DOHH2 (cell line): ENCODE measurements around the gene RASAL2.

ENCODE experiments used
- H3F3A ChIP-seq: fragments of 200-600 bp; sonication (generic), shearing (Covaris generic); 2 replicates; pipeline ENCODE4 v1.6.0; 2016; ENCODE audit warnings: antibody characterized with exemption, mild to moderate bottlenecking; ENCODE audit not compliant: control insufficient read depth, insufficient read depth
- H3K27ac ChIP-seq: fragments of 200-600 bp; sonication (generic); 2 replicates; pipeline ENCODE4 v1.5.1; 2014; ENCODE audit warnings: low read depth, mild to moderate bottlenecking, low read length, moderate library complexity
- H3K27me3 ChIP-seq: fragments of 200-600 bp; sonication (generic); 2 replicates; pipeline ENCODE4 v1.6.1; 2014; ENCODE audit warnings: mild to moderate bottlenecking, low read length, mixed read lengths; ENCODE audit not compliant: control insufficient read depth
- H3K36me3 ChIP-seq: fragments of 200-600 bp; sonication (generic); 2 replicates; pipeline ENCODE4 v1.6.1; 2014; ENCODE audit warnings: mild to moderate bottlenecking, low read length, moderate library complexity, mixed read lengths; ENCODE audit not compliant: control insufficient read depth
- H3K4me1 ChIP-seq: fragments of 200-600 bp; sonication (generic); 2 replicates; pipeline ENCODE4 v1.6.1; 2014; ENCODE audit warnings: mild to moderate bottlenecking, low read length, mixed read lengths; ENCODE audit not compliant: control insufficient read depth
- H3K4me2 ChIP-seq: fragments of 200-600 bp; sonication (generic); 2 replicates; pipeline ENCODE4 v1.6.0; 2014; ENCODE audit warnings: mild to moderate bottlenecking, low read length, moderate library complexity
- H3K4me3 ChIP-seq: fragments of 200-600 bp; sonication (generic); 2 replicates; pipeline ENCODE4 v1.5.1; 2014; ENCODE audit warnings: mild to moderate bottlenecking, low read length, mixed read lengths
- H3K79me2 ChIP-seq: fragments of 200-600 bp; sonication (generic); 2 replicates; pipeline ENCODE4 v1.6.1; 2014; ENCODE audit warnings: mild to moderate bottlenecking, low read length, mixed read lengths; ENCODE audit not compliant: control insufficient read depth
- H3K9me2 ChIP-seq: fragments of 200-600 bp; sonication (generic); replicated peaks from 2 replicates; pipeline ENCODE4 v1.6.1; 2014; ENCODE audit warnings: mild to moderate bottlenecking, low read length, mixed read lengths; ENCODE audit not compliant: control insufficient read depth
- H3K9me3 ChIP-seq: fragments of 200-600 bp; sonication (generic); 2 replicates; pipeline ENCODE4 v1.6.1; 2014; ENCODE audit warnings: antibody characterized with exemption, low read length, mixed read lengths; ENCODE audit not compliant: control insufficient read depth, insufficient read depth
- H4K20me1 ChIP-seq: fragments of 200-600 bp; sonication (generic); 2 replicates; pipeline ENCODE4 v1.6.0; 2014; ENCODE audit warnings: low read depth, mild to moderate bottlenecking, antibody characterized with exemption, low read length, moderate library complexity; ENCODE audit not compliant: control insufficient read depth, insufficient read depth
- CTCF ChIP-seq: fragments of 200-600 bp; sonication (generic); IDR thresholded peaks from one replicate; pipeline ENCODE4 v1.5.1; 2014; ENCODE audit warnings: antibody characterized with exemption, mild to moderate bottlenecking, low read depth, low read length; ENCODE audit not compliant: poor library complexity, severe bottlenecking
- EZH2phosphoT487 ChIP-seq: fragments of 200-600 bp; sonication (generic); IDR thresholded peaks from 2 replicates; pipeline ENCODE4 v1.6.1; 2017; ENCODE audit warnings: borderline replicate concordance, mild to moderate bottlenecking, antibody characterized with exemption, low read length, moderate library complexity, mixed read lengths

The RASAL2 gene

GRCh38 chr1:178094739-178095645 is 1.1 kb downstream of the RASAL2 start:
- H3F3A ChIP-seq, result no peaks in the 10 kb centered on the region
- H3K4me2 ChIP-seq, result no peak overlapping the region
- H3K9me2 ChIP-seq, result no peaks in the 10 kb centered on the region
- peaks cover 2% of the 10 kb centered on the region; the same call in 1 of the 2 replicates for H3K9me3 ChIP-seq
- TF ChIP-seq EZH2phosphoT487 (no peak), CTCF (no peak)
- no peaks in the 10 kb centered on the region for H4K20me1 ChIP-seq
- no peaks in the 10 kb centered on the region for H3K4me1 ChIP-seq
- H3K4me3 ChIP-seq, result no peak overlapping the region
- peaks cover 10% of the 10 kb centered on the region; the same call in 1 of the 2 replicates for H3K27me3 ChIP-seq
- H3K27ac ChIP-seq, result no peak overlapping the region
- H3K36me3 ChIP-seq, result no peaks in the 10 kb centered on the region
- H3K79me2 ChIP-seq, result no peaks in the 10 kb centered on the region

- Histone ChIP-seq H3K4me1 (no peaks in the 10 kb centered on the region), H3K27ac (no peak overlapping the region), H3K9me2 (no peaks in the 10 kb centered on the region), H4K20me1 (no peaks in the 10 kb centered on the region), H3F3A (no peaks in the 10 kb centered on the region), H3K36me3 (no peaks in the 10 kb centered on the region), H3K4me3 (no peak overlapping the region), H3K79me2 (no peaks in the 10 kb centered on the region), H3K9me3 (peaks cover 2% of the 10 kb centered on the region; the same call in 1 of the 2 replicates), H3K27me3 (peaks cover 13% of the 10 kb centered on the region; the same call in 1 of the 2 replicates), H3K4me2 (no peak overlapping the region)
- no peak for TF ChIP-seq EZH2phosphoT487
- TF ChIP-seq CTCF, result no peak
Measured at GRCh38 chr1:178096421-178096820, 2.5 kb downstream of the RASAL2 start.

- peaks cover 10% of the 10 kb centered on the region for H3K27me3 ChIP-seq
- no peaks in the 10 kb centered on the region for H3K9me2 ChIP-seq
- H3K4me3 ChIP-seq, result no peak overlapping the region
- no peak overlapping the region for H3K4me2 ChIP-seq
- TF ChIP-seq CTCF (no peak), EZH2phosphoT487 (no peak)
- peaks cover 2% of the 10 kb centered on the region; the same call in 1 of the 2 replicates for H3K9me3 ChIP-seq
- H3F3A ChIP-seq, result no peaks in the 10 kb centered on the region
- no peaks in the 10 kb centered on the region for H3K79me2 ChIP-seq
- H3K4me1 ChIP-seq, result no peaks in the 10 kb centered on the region
- no peaks in the 10 kb centered on the region for H3K36me3 ChIP-seq
- H3K27ac ChIP-seq, result no peak overlapping the region
- H4K20me1 ChIP-seq, result no peaks in the 10 kb centered on the region
Measured at GRCh38 chr1:178098262-178098661, 4.4 kb downstream of the RASAL2 start.
